Measurements from ENCODE around the gene ENGASE.
"Not testable (repeated sequence)": the region's sequence is repeated elsewhere in the genome, so short reads cannot be mapped to it uniquely, and the experiment has no call there.

ENGASE gene

DNA sequence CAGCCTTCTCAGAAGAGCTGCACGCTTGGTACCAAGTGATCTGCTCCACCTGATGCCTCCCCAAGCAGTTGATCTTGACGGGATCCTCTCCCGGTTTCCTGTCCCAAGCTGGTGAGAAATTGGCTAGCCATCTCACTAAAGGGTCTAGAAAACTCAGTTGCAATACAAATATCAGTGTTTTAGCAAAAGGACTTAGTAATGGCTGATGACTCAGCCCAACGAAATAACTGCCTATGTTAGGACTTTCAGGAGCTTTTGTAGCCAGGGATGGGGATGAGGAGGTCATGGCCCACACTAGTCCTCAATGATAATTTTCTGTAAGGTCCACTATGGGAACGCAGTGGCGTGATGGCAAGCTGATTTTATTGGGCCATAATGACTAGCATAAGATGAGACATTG, 23.3 kb upstream of the ENGASE start:
- DNase-seq (ENCODE audit: low read depth in 2 of 2): no peak

DNA sequence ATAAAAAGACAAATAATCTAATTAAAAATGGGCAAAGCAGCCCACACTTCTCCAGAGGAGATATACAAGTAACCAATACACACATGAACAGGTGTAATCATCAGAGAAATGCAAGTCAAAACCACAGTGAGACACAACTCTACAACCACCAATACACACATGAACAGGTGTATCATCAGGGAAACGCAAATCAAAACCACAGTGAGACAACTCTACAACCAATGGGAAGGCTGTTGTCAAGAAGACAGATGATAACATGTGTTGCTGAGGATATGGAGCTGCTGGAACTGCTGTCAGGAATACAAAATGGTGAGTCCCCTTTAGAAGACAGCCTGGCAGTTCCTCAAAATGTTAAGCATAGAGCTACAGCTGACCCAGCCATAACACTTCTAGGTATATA, 22.5 kb upstream of the ENGASE start:
- DNase-seq (ENCODE audit: low read depth in 2 of 2): no peak

DNA sequence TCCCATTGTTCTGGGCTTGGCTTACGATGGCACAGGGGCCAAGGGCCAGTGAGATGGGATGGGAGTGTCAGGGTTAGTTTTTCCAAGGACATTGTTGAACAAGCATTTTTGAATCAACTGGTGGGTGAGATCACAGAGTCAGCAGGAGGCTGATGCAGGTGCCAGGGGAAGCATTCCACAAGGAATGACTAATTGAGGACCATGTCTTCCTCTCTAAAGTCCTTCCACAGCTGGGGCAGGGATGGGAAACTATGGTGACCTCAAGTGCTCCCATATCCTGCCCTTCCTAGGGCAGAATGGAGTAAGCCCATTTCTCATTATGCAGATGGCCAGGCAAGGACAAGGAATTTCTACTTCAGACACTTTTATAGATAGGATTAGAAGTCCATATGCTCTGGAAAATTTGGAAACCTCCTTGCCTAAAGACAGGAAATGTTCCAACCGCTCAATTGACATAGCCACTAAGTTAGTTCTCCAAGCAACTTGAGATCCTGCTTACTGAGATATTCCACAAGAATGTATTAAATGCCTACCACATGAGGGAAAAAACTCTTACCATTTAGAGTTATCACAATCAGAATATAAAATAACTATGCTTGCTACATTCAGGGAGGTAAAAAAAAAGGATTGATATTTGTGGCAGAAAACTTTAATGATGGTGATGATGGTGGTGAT, 21.2 kb upstream of the ENGASE start:
- no peak for DNase-seq (ENCODE audit: low read depth in 2 of 2)

DNA sequence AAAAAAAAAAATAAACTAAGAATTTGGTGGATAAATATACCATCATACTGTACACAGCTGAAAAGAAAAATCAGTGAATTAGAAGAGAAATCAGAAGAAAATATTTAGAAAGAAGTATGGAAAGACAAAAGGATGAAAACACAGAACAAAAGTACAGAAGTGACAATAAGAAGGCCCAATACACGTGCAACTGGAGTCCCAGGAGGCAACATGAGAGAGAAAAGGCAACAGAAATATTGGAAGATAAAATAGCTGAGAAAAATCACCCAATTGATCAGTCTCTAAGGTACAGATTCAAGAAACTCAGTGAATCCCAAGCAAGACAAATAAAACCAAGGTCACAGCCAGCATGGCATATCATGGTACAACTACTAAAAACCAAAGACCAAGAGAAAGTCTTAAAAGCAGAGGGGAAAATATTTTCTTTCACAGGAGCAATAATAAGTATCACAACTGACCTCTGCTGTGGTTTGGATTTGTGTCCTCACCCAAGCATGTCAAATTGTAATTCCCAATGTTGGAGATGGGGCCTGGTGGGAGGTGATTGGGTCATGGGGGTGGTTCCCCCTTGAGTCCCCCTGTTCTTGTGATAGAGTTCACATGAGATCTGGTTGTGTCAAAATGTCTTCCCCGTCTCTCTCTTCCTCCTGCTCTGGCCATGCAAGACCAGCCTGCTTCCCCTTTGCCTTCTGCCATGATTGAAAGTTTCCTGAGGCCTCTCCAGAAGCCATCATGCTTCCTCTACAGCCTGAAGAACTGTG, 20.2 kb upstream of the ENGASE start:
- DNase-seq (ENCODE audit: low read depth in 2 of 2): no peak

DNA sequence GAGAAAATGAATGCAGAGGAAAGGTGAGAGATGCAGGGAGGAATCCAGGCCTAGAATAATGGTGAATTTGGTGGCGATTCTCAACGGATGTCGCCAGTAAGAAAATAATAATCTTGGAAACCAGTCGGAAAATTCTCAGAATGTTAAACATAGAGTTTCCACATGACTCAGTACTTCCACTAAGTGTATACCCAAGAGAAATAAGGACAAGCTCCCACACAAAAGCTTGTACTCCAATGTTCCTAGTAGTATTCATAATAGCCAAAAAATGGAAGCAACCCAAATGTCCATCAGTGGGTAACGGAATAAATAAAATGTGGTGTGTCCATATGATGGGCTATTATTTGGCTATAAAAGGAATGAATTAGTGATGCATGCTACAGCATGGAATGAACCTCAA, 19.4 kb upstream of the ENGASE start:
- no peak for DNase-seq (ENCODE audit: low read depth in 2 of 2)

DNA sequence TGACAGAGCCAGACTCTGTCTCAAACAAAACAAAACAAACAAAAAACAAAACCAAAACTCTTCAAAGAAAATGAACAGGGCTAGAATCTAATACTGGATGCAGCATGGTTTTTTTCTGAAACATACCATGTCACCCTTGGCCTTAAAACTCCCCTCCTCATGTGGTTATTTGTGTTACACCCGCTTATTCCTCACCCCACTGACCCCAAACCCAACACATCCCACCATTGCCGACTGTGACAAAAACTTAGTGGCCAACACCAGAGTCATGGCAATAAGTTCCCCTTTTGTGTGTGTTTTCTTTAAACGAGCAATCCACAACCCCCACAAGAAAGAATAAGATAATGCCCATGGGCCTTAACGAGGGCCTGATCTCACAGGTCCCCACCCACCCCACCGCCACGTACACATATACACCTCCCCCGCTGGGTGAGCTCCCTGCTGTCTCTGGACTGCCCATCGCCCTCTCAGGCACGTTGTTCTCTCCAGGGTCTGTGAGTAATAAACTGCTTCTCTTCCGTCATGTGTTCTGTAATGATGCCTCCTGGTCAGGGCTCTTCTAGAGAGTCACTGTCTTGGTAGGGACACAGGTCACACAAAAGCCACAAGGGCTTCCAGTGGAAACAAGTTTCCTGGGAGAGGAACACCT, 16.8 kb upstream of the ENGASE start:
- no peak for DNase-seq (ENCODE audit: low read depth in 2 of 2)

DNA sequence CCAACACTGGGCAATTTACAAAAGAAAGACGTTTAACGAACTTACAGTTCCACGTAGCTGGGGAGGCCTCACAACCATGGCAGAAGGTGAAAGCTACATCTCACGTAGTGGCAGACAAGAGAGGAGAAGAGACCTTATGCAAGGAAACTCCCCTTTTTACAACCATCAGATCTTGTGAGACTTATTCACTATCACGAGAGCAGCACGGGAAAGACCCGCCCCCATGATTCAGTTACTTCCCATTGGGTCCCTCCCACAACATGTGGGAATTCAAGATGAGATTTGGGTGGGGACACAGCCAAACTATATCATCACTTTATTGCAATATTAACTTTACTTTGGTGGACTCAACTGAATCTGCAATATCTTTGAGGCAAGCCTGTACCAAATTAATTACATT, 11.9 kb upstream of the ENGASE start:
- no peak for DNase-seq (ENCODE audit: low read depth in 2 of 2)

DNA sequence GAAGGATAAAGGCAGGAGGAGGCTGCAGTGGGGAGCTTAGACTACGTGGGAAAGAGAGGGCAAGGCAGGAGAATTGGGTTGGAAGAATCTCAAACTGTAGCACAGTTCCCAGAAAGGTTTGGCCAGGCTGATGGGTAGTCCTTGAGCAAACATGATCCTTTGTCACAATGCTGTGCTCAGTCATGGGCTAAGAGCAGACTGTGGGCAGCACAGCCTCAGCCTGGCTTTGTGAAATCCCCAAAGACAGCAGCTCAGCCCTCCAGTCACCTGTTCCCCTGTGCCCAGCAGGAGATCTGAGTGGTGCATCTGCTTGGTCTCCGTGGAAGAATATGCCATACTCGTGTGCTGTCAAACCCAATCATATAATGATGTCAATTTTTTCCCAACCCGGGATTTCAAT, 10.6 kb upstream of the ENGASE start:
- DNase-seq (ENCODE audit: low read depth in 2 of 2): no peak

DNA sequence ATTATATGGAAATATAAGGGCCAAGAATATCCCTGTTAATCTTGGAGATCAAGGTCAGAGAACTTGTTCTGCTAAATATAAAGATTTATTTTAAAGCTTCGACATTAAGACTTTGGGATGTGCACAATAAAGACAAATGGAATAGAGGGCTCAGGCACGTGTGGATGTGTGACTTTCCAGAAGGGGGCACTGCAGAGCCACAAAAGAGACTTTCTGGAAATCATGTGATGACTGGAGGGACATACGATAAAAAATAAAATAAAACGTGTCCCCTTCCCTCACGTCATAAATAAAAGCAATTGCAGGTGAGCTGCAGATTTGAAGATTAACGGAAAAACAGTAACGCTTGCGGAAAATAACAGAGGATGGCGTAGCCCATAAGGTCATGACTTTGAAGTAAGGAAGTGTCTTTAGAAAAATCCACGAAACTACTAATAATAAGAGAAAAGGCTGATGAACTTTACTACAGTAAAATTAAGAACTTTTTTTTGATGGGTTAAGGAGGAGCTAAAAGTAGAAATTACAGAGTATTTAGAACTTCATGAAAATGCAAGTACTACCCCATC, 9.4 kb upstream of the ENGASE start:
- peak; percentile 42 to 51 for DNase-seq (ENCODE audit: low read depth in 2 of 2)

DNA sequence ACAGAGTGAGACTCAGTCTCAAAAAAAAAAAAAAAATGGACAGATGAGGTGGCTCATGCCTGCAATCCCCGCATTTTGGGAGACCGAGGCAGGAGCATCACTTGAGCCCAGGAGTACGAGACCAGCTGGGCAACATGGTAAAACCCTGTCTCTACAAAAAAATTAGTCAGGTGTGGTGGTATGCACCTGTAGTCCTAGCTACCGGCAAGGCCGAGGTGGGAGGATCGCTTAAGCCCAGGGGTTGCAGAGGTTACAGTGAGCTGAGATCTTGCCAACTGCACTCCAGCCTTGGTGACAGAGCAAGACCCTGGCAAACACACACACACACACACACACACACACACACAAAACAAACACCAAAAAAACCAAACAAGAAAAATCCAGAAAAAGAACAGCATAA, 7.7 kb upstream of the ENGASE start:
- DNase-seq (ENCODE audit: low read depth in 2 of 2): no peak

DNA sequence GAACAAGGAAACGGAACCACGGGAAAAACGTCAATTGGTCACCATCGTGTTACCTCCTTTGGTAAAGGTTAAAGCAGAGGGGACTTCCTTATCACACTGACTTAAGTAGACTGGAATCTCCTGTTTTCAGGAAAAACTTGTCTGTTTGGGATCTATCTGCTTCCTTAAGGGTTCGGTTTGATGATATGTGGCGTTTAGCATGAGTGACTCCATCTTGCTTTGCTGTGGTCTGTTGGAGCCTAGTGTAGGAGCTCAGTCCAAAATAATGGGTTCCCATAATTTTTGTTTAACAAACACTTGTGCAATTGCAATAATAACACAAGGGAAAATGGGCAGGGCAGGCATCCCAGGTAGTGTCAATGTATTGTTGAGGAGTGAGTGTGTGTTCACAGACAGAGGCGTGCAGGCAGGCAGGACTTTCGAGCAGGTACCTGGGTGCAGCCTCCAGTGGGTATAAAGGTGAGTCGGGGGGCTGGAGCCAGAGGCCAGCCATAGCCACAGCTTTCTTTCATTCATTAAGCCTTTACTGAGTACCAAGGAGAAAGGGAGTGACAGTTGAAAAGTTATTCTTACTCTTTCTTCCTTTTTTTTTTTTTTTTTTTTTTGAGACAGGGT, 4.3 kb upstream of the ENGASE start:
- no peak for DNase-seq (ENCODE audit: low read depth in 2 of 2)

DNA sequence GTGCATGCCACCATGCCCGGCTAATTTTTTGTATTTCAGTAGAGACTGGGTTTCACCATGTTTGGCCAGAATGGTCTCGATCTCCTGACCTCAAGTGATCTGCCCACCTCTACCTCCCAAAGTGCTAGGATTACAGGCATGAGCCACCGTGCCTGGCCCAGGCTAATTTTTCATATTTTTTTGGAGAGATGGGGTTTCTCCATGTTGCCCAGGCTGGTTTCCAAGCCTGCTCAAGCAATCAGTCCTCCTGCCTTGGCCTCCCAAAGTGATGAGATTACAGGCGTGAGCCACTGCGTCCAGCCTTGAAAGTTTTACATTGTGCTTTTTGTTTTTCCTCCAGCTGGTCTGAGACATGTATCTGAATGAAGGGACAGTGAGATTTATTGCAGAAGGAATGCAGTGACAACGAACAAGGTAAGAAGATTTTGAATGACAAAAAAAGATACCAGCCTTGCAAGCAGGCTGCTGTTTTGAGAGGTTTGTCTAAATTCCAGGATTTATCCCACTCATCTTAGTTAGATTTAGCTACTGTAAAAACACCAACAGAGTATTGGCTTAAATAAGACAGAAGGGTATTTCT, 3.4 kb upstream of the ENGASE start:
- DNase-seq (ENCODE audit: low read depth in 2 of 2): no peak

DNA sequence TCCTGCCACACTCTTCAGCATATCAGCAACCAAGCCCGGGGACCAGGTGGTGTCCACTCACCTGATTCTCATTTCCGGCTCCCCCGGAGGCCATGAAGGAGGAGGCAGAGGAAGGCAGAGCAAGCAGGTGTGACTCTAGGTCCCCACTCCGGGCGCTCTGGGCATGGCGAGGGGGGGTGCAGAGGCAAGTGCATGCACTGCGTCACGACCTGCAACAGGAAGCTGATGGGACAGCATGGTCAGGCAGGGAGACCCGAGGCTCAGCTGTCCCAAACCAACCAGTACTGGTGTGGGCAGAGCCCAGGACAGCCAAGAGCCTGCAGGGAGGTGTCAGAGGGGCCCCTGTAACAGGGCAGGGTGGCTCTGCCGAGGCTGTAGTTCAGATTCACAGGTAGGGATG, 2.1 kb upstream of the ENGASE start:
- DNase-seq (ENCODE audit: low read depth in 2 of 2): no peak

DNA sequence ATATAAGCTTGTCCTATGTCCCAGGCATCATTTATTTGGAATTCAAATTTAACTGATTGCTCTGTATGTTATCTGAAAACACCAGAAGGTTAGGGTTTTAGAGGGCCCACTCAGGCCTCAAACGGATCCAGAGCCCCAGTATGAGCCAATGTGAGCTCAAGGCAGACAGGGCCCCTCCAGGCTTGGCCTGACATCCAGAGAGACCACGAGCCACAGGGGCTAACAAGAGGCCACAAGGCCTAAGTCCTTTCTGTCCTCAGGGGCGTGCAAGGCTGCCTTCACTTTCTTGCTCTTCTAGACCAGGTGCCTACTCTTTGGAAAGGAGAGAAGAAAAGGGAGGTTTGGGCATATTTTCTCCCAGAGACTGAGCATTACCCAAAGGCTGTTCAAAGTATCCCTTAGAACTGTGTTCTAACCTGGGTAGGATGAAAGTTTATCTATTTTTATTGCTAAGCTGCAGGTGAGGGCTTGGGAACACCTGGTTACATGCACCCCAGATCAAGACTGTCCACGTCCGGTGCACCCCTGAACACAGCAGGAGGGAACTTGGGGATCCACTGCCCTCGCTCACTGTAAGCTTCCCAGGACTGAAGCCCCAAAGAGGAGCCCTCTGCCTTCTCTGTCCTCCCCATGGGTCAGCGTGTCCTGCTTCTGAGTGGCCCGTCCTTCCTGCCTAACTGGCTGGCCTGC, 1.5 kb upstream of the ENGASE start:
- no peak for DNase-seq (ENCODE audit: low read depth in 2 of 2)

DNA sequence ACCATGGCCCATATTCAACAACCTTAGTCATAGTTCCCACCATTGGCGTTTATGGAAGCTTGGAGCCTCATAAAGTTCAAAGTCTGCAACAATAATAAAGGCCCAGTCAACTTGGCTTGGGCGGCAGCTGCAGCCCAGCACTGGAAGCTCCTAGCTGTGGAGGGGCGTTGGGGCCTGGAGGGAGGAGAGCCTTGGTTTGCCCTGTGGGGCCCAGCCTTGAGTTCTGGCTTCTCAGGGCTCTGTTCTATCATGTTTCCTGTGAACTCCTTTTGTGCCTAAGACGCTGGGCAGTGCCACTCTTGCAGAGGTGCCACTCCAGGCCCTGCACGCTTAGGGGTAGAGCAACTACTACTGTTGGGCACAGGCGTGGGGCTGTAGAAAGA, 927 bp upstream of the ENGASE start:
- DNase-seq (ENCODE audit: low read depth in 2 of 2): no peak

DNA sequence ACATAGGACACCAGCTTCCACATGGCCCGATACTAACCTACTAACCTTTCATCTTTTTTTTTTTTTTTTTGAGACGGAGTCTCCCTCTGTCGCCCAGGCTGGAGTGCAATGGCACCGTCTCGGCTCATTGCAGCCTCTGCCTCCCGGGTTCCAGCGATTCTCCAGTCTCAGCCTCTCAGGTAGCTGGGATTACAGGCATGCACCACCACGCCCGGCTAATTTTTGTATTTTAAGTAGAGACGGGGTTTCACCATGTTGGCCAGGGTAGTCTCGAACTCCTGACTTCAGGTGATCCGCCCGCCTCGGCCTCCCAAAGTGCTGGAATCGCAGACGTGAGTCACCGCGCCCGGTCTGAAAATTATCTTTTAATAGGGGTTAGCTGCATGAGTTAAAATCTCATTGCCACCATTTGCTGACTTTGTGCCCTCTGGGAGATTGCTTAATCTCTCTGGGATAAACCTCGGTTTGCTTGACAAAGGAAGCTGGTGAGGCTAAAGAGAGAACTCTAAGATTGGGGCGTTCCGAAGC, 439 bp upstream of the ENGASE start:
- not testable (repeated sequence) for DNase-seq (ENCODE audit: low read depth in 2 of 2)

DNA sequence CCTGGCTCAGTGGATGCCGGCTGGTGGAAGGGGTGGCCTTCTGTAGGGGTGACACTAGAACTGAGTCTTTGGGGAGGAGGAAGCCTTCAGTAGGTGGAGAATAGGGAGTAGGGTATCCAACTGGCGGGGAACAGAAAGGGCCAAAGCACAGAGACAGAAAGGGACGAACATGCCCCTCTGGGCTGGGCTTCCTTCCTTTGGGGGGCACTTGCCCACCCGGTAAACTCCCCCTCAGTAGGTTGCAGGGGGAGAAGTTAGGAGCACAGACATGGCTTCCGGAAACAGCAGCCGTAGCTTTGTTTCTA, 774 bp downstream of the ENGASE start:
- no peak for DNase-seq (ENCODE audit: low read depth in 2 of 2)

DNA sequence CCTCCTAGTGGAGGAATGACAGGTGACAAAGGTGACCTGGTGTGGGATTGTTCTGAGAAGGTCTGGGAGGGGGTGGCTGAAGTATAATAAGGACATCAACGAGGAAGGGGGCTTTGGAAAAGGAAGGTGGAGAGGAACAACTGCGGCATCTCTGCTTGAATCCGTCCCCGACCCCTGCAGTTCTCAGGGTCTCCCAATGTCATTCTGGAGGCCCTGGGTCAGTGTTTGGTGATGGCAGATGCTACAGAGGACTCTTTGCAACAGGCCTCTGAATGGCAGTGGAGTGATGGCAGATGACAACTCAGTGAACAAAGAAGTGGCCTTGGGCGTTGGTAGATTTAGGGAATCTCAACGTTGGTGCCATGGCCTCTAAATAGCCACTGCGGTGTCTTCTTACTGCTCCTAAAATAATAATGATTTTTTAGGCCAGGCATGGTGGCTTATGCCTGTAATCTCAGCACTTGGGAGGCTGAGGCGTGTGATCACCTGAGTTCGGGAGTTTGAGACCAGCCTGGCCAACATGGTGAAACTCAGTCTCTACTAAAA, 1.3 kb downstream of the ENGASE start:
- no peak for DNase-seq (ENCODE audit: low read depth in 2 of 2)

DNA sequence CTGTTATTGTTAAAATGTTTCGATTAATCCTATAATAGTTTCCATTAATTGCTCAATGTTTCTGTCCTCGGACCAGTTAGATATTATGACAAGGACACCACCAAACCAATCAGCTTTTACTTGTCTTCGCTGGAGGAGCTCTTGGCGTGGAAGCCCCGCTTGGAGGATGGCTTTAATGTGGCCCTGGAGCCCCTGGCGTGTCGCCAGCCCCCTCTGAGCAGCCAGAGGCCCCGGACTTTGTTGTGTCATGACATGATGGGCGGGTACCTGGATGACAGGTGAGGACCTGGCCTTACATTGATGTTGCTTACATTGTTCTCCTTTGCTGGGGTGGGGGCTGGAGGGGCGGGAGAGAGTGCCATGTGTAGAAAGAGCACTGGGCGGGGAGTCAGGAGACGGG, 3.0 kb downstream of the ENGASE start:
- no peak for DNase-seq (ENCODE audit: low read depth in 2 of 2)

DNA sequence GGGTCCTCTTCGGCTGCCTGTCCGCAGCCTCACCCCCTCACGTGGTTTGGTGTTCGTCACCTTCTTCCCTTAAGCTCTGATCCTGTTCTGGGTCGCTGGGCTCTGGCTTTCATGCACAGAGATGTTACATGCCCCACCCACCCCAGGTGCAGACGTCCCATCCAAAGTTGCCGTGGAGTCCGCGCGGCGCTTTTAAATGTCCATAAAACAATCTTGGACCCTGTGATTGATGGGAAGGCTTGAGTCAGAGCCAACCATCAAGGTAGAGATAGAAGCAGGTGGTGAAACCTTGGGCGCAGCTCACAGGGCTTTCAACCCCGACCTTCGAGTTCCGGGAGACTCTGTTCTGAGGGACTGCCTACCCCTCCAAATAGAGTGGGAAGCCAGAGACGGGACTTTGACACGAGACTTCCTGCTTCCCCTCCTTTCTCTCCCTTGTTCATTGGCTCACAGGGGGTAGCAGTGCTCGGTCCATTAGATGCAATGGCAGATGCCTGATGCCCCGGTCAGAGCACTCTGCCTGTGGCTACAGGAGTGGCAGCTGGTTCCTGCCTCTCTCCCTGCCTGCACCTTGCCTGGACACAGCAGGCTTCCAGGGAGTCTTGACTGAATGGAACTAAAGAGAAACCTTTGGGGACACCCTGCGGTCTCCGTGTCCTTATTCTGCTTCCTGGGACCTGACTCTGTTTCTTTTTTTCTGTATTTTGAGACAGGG, 4.0 kb downstream of the ENGASE start:
- DNase-seq (ENCODE audit: low read depth in 2 of 2): no peak

All from activated CD4-positive, alpha-beta T cell treated with anti-CD3 and anti-CD28 coated beads for 24 hours (primary cell).